GM19025 (cell line): Measurements from ENCODE around the gene NECTIN2.

ENCODE experiments used
- ATAC-seq: cut with Tn5 transposase; IDR thresholded peaks from one replicate; pipeline ENCODE4 v1.9.1; 2021; ENCODE audit warnings: mild to moderate bottlenecking, low read depth, moderate library complexity; ENCODE audit not compliant: unreplicated experiment

The NECTIN2 gene

GRCh38 chr19:44845612-44846454, at the start of gene NECTIN2:
TSS of gene NECTIN2 (plus strand) at chr19:44846297. CDS start at chr19:44846526, 229 bp downstream.
- ATAC-seq = no peak

- no peak for ATAC-seq
These were observed 49.4 kb upstream of the NECTIN2 start for GRCh38 chr19:44796701-44797115.

- no peak for ATAC-seq
These were observed 46.3 kb upstream of the NECTIN2 start for GRCh38 chr19:44799627-44800346.

GRCh38 chr19:44800461-44800860, 45.6 kb upstream of the NECTIN2 start:
- no peak for ATAC-seq

- ATAC-seq = no peak
These were observed 42.4 kb upstream of the NECTIN2 start for GRCh38 chr19:44803442-44804428.

GRCh38 chr19:44806291-44806690, 39.8 kb upstream of the NECTIN2 start:
- no peak for ATAC-seq

- no peak for ATAC-seq
These were observed 38.9 kb upstream of the NECTIN2 start for GRCh38 chr19:44807162-44807561.

- no peak for ATAC-seq
These were observed 38.2 kb upstream of the NECTIN2 start for GRCh38 chr19:44807652-44808462.

- ATAC-seq = no peak
These were observed 37.4 kb upstream of the NECTIN2 start, which contains the start of gene BCAM for GRCh38 chr19:44808463-44809371. TSS of gene BCAM (plus strand) at chr19:44809103. CDS start at chr19:44809125, 22 bp downstream.

GRCh38 chr19:44809577-44810233, 36.4 kb upstream of the NECTIN2 start:
- no peak for ATAC-seq

- no peak for ATAC-seq
These were observed 35.6 kb upstream of the NECTIN2 start for GRCh38 chr19:44810234-44811121.

- no peak for ATAC-seq
These were observed 35.0 kb upstream of the NECTIN2 start for GRCh38 chr19:44811122-44811419.

GRCh38 chr19:44812142-44812718, 33.9 kb upstream of the NECTIN2 start:
- no peak for ATAC-seq

GRCh38 chr19:44813070-44813840, 32.8 kb upstream of the NECTIN2 start:
- no peak for ATAC-seq

- ATAC-seq = no peak
These were observed 32.1 kb upstream of the NECTIN2 start for GRCh38 chr19:44813841-44814470.

GRCh38 chr19:44814517-44814916, 31.6 kb upstream of the NECTIN2 start:
- no peak for ATAC-seq
